GM12891 (cell line): ENCODE data around the gene HOXC13.

Experiments
- PAX5 ChIP-seq: IDR thresholded peaks from 2 replicates; pipeline ENCODE4 v1.6.1; 2011; ENCODE audit warnings: low read length, moderate library complexity, mild to moderate bottlenecking; ENCODE audit not compliant: insufficient read depth, severe bottlenecking
- POLR2A ChIP-seq: IDR thresholded peaks from 2 replicates; pipeline ENCODE4 v1.6.1; 2011; ENCODE audit warnings: low read depth, low read length, control low read depth
- POLR2AphosphoS5 ChIP-seq: IDR thresholded peaks from 2 replicates; pipeline ENCODE4 v1.6.1; 2011; ENCODE audit warnings: low read depth, low read length, control low read depth
- POU2F2 ChIP-seq: IDR thresholded peaks from 2 replicates; pipeline ENCODE4 v1.6.1; 2011; ENCODE audit warnings: low read depth, mild to moderate bottlenecking, control low read depth, low read length, moderate library complexity
- SPI1 ChIP-seq: IDR thresholded peaks from 2 replicates; pipeline ENCODE4 v1.6.1; 2011; ENCODE audit warnings: low read depth, low read length, control low read depth
- TAF1 ChIP-seq: IDR thresholded peaks from 2 replicates; pipeline ENCODE4 v1.6.1; 2011; ENCODE audit warnings: low read depth, low read length, control low read depth

- no peak for TF ChIP-seq POLR2AphosphoS5
- no peak for TF ChIP-seq POLR2A
- no peak for TF ChIP-seq TAF1
- TF ChIP-seq SPI1: no peak
- no peak for TF ChIP-seq POU2F2
- TF ChIP-seq PAX5: no peak
These were observed 47.5 kb downstream of the HOXC13 start for GRCh38 chr12:53985994-53986685.
